ENCODE measurements around the gene ADAMTS3.

Gene ADAMTS3

GRCh38 chr4:72507860-72508419, 61.1 kb downstream of the ADAMTS3 start:
- Mint-ChIP-seq H3K4me3 (no peak overlapping the region), H3K4me1 (no peaks in the 10 kb centered on the region), H3K27me3 (ENCODE audit: low read depth) (no peaks in the 10 kb centered on the region), H3K9me3 (peaks cover 17% of the 10 kb centered on the region), H3K27ac (no peak overlapping the region), H3K36me3 (ENCODE audit: low read depth) (peaks cover 8% of the 10 kb centered on the region)
- TF ChIP-seq CTCF (IDR thresholded peaks at IDR 0.05; ENCODE audit: unreplicated experiment in 3 of 3): no peak

DNA sequence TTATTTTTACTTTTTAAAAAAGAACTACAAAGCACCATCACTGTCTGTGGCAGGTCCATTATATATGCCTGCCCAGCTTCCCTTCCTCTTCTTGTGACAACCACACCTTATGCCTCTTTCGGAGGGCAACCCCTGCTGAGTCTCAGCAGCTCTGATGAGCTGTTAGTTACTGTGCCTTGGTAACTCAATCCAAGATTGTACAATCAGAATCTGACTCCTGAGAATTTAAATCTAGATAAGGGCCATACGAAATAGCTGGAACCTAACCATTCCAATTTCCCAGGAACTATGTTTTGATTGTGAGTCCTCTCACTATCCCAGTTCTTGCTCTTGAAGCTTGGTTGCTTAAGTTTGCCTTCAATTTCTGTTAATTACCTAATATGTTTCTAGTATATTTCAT, 61.9 kb downstream of the ADAMTS3 start:
- Mint-ChIP-seq H3K4me1 (no peaks in the 10 kb centered on the region), H3K4me3 (no peak overlapping the region), H3K9me3 (peaks cover 18% of the 10 kb centered on the region), H3K27ac (no peak overlapping the region), H3K36me3 (ENCODE audit: low read depth) (peaks cover 8% of the 10 kb centered on the region), H3K27me3 (ENCODE audit: low read depth) (no peaks in the 10 kb centered on the region)
- TF ChIP-seq CTCF (IDR thresholded peaks at IDR 0.05; ENCODE audit: unreplicated experiment in 3 of 3): no peak

GRCh38 chr4:72505314-72505744, 63.7 kb downstream of the ADAMTS3 start:
- peak; percentile 65 to 79 (median 77) for TF ChIP-seq CTCF (IDR thresholded peaks at IDR 0.05; ENCODE audit: unreplicated experiment in 3 of 3)
- Mint-ChIP-seq H3K4me1 (no peaks in the 10 kb centered on the region), H3K27me3 (ENCODE audit: low read depth) (no peaks in the 10 kb centered on the region), H3K9me3 (peaks cover 11% of the 10 kb centered on the region), H3K27ac (no peak overlapping the region), H3K36me3 (ENCODE audit: low read depth) (no peaks in the 10 kb centered on the region), H3K4me3 (no peak overlapping the region)

DNA sequence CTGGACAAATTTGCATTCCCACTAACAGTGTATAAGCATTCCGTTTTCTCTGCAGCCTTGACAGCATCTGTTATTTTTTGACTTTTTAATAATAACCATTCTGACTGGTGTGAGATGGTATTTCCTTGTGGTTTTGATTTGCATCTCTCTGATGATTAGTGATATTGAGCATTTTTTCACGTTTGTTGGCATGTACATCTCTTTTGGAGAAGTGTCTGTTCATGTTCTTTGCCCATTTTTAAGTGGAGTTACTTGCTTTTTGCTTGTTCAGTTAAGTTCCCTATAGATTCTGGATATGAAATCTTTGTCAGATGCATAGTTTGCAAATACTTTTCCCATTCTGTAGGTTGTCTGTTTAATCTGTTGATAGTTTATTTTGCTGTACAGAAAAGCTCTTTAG, 68.8 kb downstream of the ADAMTS3 start:
- Mint-ChIP-seq H3K27ac (no peak overlapping the region), H3K9me3 (peaks cover 5% of the 10 kb centered on the region), H3K27me3 (ENCODE audit: low read depth) (no peaks in the 10 kb centered on the region), H3K4me3 (no peak overlapping the region), H3K4me1 (no peaks in the 10 kb centered on the region), H3K36me3 (ENCODE audit: low read depth) (no peaks in the 10 kb centered on the region)
- no peak for TF ChIP-seq CTCF (IDR thresholded peaks at IDR 0.05; ENCODE audit: unreplicated experiment in 3 of 3)

- H3K9me3 Mint-ChIP-seq: peaks cover 4% of the 10 kb centered on the region
- peak in 2 of 3 experiments; percentile 18 to 28 for TF ChIP-seq CTCF (IDR thresholded peaks at IDR 0.05; ENCODE audit: unreplicated experiment in 3 of 3)
These were observed 72.9 kb downstream of the ADAMTS3 start for GRCh38 chr4:72496119-72496518.

GRCh38 chr4:72494156-72494555, 74.9 kb downstream of the ADAMTS3 start:
- Mint-ChIP-seq H3K36me3 (ENCODE audit: low read depth) (peaks cover 6% of the 10 kb centered on the region), H3K9me3 (peaks cover 4% of the 10 kb centered on the region), H3K4me3 (no peak overlapping the region), H3K27ac (no peak overlapping the region), H3K27me3 (ENCODE audit: low read depth) (no peaks in the 10 kb centered on the region), H3K4me1 (no peaks in the 10 kb centered on the region)
- no peak for TF ChIP-seq CTCF (IDR thresholded peaks at IDR 0.05; ENCODE audit: unreplicated experiment in 3 of 3)

More at GRCh38 chr4:72496119-72496518, 72.9 kb downstream of the ADAMTS3 start:
- Mint-ChIP-seq H3K27me3 (ENCODE audit: low read depth) (no peaks in the 10 kb centered on the region), H3K4me3 (no peak overlapping the region), H3K27ac (no peak overlapping the region), H3K36me3 (ENCODE audit: low read depth) (peaks cover 6% of the 10 kb centered on the region), H3K4me1 (no peaks in the 10 kb centered on the region)

All from nephron (organoid).